HTR-8/SVneo (cell line): Measurements from ENCODE around the gene SLC35E1.
A peak's percentile ranks its signal among the peaks of the same experiment; 100 is the strongest.

Experiments used
- DNase-seq: peaks from one replicate; pipeline ENCODE4 v3.0.0; 2011; ENCODE audit warnings: low spot score, mixed read lengths; ENCODE audit not compliant: insufficient read length
- FAIRE-seq: peaks from 2 replicates; lab custom pipeline; 2011; peaks lifted over from hg19 to GRCh38; lab: Jason Lieb, UNC

The SLC35E1 gene

GRCh38 chr19:16599655-16600346, 27.6 kb upstream of the SLC35E1 start:
- DNase-seq (no peak), FAIRE-seq (no peak)

GRCh38 chr19:16598848-16599247, 26.6 kb upstream of the SLC35E1 start:
- no peak for DNase-seq
- FAIRE-seq: no peak

- no peak for FAIRE-seq
- no peak for DNase-seq
Measured at GRCh38 chr19:16596399-16596798, 24.2 kb upstream of the SLC35E1 start.

- peak; percentile 4 for FAIRE-seq
- DNase-seq: no peak
Measured at GRCh38 chr19:16595097-16595496, 22.9 kb upstream of the SLC35E1 start.

DNA sequence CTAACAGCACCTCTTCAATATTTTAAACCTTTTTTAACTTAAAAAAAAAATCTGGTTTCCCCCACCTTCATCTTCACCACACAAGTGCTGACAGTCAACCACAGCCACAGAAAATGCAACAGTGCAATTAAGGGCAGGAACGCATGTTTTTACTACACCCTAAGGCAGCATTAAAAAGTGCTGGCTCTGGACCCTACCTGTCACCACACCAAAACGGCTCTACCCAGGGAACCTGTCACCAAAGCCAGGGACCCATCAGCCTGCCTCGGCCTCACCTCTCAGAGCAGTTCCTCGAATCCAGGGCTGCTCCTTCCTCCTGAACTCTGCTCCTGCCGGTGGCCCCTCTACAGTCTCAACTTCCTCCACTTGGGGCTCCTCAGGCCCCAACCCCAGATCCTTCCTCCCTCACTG, 22.5 kb upstream of the SLC35E1 start:
- FAIRE-seq (no peak), DNase-seq (no peak)

- FAIRE-seq: no peak
- no peak for DNase-seq
Measured at GRCh38 chr19:16594131-16594586, 21.9 kb upstream of the SLC35E1 start.

- no peak for DNase-seq
- FAIRE-seq: no peak
Measured at GRCh38 chr19:16593181-16593580, 21.0 kb upstream of the SLC35E1 start.

- peak; percentile 64 for FAIRE-seq
Measured at GRCh38 chr19:16591803-16592556, 19.8 kb upstream of the SLC35E1 start.

DNA sequence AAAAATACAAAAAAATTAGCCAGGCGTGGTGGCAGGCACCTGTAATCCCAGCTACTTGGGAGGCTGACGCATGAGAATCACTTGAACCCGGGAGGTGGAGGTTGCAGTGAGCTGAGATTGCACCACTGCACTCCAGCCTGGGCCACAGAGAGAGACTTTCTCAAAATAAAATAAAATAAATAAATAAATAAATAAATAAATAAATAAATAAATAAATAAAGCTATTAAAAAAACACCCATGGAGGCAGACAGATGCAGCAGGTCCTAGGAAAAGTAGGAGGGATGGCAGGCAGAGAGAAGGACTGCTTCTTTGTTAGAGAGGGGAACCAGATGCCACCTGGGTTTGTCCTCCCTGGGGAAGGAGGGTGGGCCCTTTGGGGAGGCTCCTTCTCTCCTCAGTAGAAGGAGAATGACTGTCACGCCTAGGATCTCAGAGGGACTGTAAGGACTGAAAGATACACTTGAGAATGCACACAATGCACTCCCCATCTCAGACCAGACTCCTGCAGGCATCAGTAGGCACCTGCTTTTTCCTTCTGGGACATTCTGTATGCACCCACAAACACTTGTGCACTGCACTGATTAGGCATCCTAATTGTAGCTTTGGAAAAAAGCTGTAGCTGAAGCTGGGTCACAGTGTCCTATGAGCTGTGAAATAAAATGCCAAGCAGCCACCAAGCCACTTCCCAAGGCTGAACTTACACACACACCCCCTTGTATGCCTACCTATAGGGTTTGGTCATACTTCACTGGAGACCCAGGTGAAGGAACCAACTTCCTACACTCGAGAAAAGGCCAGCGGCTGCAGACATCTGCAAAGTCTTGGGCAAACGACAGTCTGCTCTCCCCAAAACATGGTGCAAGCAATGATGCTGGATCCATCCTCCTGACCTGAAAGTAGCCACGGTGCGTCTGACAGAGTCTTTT, 18.9 kb upstream of the SLC35E1 start:
- FAIRE-seq: no peak
- no peak for DNase-seq

More at GRCh38 chr19:16591803-16592556, 19.8 kb upstream of the SLC35E1 start:
- DNase-seq: no peak

DNA sequence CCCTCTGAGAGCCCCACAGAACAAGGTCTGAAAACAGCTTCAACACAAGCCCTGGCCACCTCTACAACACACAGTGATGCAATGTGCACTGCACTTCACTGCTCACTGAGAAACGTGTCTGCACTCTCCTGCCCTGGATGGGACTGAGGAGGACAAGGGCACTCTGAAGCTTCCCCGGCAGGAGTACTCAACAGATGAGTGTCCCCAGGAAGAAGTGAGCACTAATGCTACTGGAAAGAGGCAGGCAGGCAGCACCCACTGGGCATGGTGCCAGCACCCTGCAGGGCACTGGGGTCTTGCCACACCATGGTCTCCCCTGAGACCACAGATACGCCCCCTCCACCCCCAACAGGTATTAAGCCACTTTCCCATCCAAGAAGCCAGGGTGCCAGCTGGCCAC, 17.7 kb upstream of the SLC35E1 start:
- FAIRE-seq (peak; percentile 44), DNase-seq (no peak)

DNA sequence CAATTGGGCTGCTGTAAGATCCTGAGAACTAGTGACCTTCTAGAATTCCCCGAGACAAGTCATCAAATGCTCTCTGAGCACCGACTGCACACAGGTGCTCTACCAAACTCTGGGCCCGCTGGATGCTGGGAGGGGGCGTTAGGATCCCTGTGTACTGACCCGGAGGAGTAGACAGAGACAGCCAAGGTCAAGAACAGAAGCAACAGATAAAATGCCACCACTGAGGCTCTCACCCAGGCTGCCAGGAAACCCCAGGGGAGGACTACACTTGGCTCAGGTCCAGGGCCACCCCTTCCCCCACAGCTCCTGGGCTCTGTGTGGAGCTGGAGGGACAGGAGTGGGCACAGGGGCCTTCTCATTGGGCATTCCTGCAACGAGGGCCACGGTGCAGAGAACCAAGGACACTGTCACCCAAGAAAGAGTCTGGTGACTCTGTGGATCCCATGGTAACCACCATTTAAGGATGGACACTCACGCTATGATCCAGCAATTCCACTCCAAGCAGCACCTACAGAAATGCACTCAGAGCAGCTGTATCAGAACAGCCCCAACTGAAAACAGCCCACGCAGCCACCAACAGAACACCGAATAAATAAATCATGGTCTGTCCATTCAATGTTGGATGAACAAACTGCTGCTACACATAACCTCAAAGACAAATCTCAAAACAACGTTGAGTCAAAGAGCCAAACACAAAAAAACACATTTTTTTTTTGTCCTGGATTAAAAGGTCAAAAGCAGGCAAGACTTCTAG, 16.8 kb upstream of the SLC35E1 start:
- DNase-seq (no peak), FAIRE-seq (no peak)

DNA sequence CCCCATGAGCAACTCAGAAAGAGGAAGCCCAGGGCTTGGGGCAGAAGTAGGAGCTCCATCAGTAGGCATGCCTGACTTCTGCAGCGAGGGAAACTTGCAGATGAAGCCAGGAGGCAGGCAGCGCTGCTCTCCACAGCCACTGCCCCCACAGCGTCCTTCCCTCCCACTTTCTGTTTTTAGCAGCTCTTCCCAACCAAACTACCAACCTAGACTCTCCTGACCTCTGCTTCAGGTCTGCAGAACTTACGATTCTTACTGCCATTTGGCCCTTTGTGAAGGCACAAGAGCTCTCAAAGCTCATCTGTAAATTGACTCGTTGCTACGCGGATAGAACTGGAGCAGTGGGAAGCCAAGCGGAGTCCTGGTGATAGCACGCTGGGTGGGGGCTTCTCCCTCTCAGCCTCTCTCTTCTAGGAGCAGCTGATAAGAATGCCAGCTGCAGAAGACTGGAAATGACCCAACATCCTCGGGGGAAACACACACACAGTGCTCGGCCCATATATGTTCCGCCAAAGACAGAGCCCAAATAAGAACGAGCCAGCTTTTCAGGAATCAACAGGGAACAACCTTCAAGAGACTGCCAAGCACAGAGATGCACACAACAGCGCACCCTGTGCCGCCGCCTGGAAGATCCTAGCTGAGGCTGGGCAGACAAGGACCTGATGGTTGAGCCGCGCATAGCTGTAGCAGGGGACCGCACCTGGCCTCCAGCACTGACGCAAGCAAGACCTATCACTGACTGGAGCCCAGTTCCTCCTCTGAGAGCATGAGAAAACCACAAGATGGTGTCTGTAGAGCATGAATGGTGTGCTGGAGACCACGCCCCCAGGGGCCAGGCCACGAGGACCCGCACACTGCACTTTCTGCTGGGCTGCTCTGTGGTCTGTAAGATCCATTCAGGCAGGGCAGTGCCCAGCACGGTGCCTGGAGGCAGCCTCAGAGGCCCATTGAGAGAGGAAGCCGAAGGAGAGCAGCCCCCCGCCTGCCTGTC, 15.9 kb upstream of the SLC35E1 start:
- no peak for FAIRE-seq

GRCh38 chr19:16586991-16587832, 15.0 kb upstream of the SLC35E1 start:
- DNase-seq (no peak), FAIRE-seq (no peak)

More for the DNA sequence above, 15.9 kb upstream of the SLC35E1 start:
- no peak for DNase-seq

DNA sequence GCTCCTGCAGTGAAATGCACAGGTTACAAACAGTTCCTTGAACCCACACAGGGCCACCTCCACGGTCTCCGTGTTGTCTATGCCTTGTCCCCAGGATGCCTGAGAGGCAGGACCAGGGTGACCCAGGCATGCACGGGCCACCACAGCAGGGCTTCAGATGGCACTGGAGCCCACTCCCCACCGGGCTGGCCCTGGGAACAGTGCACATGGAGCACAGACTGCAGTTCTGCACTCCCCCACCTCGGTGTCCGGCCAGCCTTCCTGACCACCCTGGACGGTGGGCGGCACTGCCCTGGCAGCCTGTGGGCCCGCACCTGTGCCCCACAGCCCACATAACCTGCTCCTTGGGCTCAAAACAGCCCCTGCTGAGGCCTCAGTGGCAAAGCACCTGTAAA, 14.3 kb upstream of the SLC35E1 start:
- DNase-seq: no peak
- FAIRE-seq: no peak

- FAIRE-seq: no peak
Measured at GRCh38 chr19:16585808-16586476, 13.7 kb upstream of the SLC35E1 start.

DNA sequence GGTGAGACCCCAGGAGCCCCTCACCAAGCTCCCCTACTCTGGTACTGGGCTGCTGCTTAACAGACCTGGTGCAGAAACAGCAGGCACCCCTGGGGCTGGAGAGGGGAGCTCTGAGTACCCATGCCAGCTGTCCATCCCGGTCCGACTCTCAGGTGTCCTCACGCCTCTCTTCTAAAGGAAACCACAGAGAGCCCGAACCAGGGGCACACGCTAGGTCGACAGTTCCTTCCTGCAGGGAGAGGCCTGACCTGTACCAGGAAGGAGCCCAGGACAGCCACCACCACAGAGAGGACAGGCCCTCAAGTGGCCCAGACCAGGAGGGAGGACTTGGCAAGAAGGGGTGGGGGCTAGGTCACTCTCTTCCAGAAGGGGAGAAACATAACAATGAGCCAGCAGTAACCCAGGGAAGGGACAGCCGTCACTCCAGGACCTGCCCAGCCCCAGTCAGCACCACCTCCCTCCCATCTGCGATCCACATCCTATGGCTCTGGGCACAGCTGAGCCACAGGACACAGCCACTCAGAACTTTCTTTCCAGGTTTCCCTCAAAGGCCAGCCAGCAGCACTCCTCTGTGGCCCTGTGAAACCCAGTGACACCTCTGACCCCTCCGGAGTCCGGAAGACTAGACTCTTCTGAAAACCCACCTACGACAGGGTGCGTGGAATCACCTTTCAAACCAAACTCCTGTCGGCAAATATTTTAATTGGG, 13.0 kb upstream of the SLC35E1 start:
- DNase-seq (no peak), FAIRE-seq (no peak)

More at GRCh38 chr19:16585808-16586476, 13.7 kb upstream of the SLC35E1 start:
- DNase-seq: no peak
